A549 treated with Mapracorat at 1 μM for 4 hours (cell line): ENCODE data around the gene MED22. TPM values are rescaled to one million over a fixed set of nuclear protein-coding genes. Genes with fewer than 3 reads are reported as not detected.

Experiments used
- total RNA-seq: library from RNA; stranded (reverse); fragments of 200-300 nt; extraction: Qiagen RNA extraction; gene quantifications from 5 replicates; pipeline ENCODE4 v1.2.3, GENCODE V29; 2022

Gene MED22
- 20.7 to 33.2 TPM (median 30.3 TPM) in 5 replicates for total RNA-seq

DNA sequence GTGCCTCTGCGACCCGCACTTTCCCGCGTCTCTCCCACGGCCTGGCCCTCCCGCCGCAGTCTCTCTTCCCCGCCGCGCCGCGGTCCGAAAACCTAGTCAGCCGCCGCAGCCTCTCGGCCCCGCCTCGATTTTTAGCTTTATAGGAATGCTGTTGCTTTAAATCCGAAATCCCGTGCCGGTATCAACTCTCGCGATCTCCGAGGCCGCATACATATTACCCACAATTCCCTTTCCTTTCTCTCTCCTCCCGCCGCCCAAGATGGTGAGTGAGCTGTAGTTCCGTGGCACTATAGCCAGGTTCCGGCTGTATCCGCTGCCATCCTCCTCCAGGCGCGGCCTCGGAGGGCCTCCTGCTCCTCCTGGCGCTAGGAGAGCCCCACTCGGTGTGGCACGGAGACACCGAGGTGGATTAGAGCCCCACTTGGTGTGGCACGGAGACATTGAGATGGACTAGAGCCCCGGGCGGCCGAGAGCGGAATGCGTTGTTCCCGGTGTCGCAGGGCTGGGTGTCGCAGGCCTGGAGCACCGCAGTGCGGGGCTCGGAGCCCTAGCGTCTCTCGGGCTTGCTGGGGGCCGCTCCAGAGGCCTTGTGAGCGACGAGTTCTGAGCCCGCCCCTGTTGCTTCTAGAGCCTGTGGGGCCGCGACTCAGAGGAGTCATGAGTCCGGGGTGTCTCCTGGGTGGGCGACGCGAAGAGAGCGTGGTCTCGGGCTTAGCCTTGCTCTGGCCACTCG lies at the start of gene MED22, which contains the start of gene RPL7A:
MED22 (minus strand) TSS at position 147 of the 733 bp plus-strand sequence. CDS start 1,469 bp downstream, outside the sequence.
RPL7A (plus strand) TSS at position 234 of the 733 bp plus-strand sequence; CDS start at position 260, 26 bp downstream.

DNA sequence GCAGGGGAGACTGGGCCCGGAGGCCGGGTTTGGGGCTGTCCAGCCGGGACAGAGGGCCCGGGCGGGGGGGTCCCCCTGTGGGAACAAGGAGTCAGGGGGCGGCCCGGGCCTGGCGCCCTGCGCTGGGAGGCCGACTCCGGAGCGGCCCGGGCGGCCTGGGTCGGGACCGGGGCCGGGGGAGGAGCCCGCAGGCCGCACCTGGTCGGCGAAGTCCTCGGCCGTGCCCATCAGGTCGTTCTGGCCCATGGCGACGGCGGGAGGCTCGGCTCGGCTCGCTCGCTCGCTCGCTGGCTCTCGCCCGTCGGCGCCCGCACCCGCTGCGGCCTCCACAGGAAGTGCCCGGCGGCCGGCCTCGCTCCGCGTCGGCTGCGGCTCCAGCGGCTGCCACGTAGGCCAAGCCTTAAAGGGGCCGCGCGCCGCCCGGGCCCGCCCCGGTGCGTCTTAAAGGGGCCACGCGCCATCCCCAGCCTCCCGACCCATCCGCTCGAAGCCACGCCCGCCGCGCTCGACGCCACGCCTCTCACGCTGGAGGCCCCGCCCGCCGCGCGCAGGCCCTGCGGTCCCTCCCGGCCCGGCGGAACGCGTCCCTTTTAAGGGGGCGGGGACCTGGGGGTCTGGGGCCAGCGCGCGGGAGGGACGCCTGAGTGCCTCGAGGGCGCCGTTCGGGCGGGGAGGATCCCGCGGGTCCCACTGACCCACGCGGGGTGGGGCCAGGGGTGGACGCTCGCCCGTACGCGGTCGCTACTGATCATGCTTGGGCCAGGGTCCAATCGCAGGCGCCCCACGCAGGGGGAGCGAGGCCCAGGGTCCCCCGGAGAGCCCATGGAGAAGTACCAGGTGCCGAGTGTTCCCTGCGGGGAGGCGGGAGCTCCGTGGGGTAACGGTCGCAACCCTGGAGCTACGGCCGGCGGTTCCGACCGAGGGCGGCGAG lies 28.1 kb upstream of the MED22 start, which contains the start of the genes STKLD1 and SURF4:
STKLD1 (plus strand) TSS at position 643 of the 931 bp plus-strand sequence; CDS start at position 751, 108 bp downstream.
SURF4 (minus strand) TSS at position 337 of the 931 bp plus-strand sequence; CDS start at position 246, 91 bp downstream.

DNA sequence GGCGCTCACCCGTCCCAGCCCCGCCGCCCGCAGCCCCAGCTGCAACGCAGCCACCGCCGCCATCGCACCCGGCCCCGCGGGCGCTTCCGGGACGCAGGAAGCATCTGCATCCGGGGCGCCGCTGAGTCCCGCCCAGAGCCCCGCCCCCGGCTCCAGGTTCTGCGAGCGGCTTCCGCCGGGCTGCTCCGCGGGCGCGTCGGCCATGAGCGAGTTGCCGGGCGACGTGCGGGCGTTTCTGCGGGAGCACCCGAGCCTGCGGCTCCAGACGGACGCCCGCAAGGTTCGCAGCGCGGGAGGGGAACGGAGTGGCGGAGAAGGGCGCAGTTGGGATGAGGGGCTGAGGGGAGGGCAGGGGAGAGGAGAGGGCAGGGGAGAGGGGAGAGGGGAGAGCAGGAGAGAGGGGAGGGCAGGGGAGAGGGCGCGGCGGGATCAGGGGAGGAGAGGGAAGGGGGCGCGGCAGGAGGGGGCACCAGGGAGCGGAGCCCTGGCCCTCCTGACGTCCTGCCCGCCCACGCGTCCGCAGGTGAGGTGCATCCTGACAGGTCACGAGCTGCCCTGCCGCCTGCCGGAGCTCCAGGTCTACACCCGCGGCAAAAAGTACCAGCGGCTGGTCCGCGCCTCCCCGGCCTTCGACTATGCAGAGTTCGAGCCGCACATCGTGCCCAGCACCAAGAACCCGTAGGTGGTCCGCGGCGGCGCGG lies 8.6 kb upstream of the MED22 start, which contains the start of the genes SURF1 and SURF2:
SURF1 (minus strand) TSS at position 97 of the 701 bp plus-strand sequence; CDS start at position 63, 34 bp downstream.
SURF2 (plus strand) TSS at position 160 of the 701 bp plus-strand sequence; CDS start at position 203, 43 bp downstream.

DNA sequence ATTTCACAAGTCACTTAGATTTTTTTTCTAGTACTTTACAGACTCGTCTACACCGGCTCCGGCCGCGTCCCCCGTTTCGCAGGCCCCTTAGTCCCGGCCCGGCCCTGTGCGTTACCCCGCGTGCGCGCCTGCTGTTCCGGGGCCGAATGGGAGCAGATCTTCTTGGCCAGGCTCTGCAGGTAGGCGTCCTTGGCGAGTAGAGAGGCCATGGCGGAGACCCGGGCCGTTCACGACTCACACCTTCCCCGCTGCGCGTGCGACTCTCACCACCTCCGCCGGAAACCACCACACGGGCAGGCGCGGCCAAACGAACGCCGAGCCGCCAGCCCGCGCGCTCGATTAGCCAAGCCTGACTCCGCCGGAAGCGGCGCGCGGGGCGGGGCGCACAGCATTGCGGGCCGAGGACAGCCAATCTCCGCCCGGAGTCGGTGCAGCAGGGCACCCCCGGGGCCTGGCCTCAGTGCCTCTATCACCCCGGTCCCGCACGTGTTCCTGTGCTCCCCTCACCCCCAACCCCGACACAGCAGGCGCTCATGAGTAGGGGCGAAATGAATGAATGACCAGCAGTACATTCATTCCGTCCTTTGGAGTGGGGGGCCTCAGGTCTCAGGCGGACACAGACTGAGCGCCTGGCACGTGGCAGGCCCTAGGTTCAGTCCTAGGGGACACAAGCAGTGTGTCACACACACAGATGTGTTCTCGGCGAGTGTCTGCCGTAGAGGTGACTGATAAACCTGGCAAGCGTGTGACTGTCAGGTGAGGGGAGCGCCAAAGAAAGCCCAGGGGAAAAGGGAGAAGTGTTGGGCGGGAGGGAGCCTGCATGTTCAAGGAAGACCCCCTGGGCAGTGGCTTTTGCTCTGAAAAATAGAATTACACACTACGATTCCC lies 11.8 kb downstream of the MED22 start, which contains the start of gene SURF6:
SURF6 (minus strand) TSS at position 265 of the 888 bp plus-strand sequence; CDS start at position 209, 56 bp downstream.

Other genes starting within 250 kb of the MED22 start
- 21.9 to 32.7 TPM (median 28.9 TPM) in 5 replicates for gene RALGDS, start 226.9 kb downstream of the MED22 start, total RNA-seq
- 1.4 to 3.5 TPM (median 2.1 TPM) in 5 replicates for gene GBGT1, start 184.2 kb downstream of the MED22 start, total RNA-seq
- gene OBP2B, start 138.9 kb downstream of the MED22 start, total RNA-seq: not detected in 5 replicates
- not detected in 5 replicates for gene ABO, start 72.9 kb downstream of the MED22 start, total RNA-seq
- 19.3 to 31.1 TPM (median 26.5 TPM) in 5 replicates for gene SURF6, start 11.9 kb downstream of the MED22 start, total RNA-seq
- 3,324 to 3,521 TPM (median 3,436 TPM) in 5 replicates for gene RPL7A, start 87 bp upstream of the MED22 start, total RNA-seq
- 37.5 to 46.5 TPM (median 44.6 TPM) in 5 replicates for gene SURF1, start 8.4 kb upstream of the MED22 start, total RNA-seq
- gene SURF2, start 8.4 kb upstream of the MED22 start, total RNA-seq: 41.3 to 54.5 TPM (median 43.0 TPM) in 5 replicates
- 176 to 200 TPM (median 199 TPM) in 5 replicates for gene SURF4, start 27.9 kb upstream of the MED22 start, total RNA-seq
- 0.90 to 1.7 TPM (median 1.1 TPM) in 5 replicates for gene STKLD1, start 28.2 kb upstream of the MED22 start, total RNA-seq
- gene REXO4, start 69.9 kb upstream of the MED22 start, total RNA-seq: 29.6 to 38.4 TPM (median 33.0 TPM) in 5 replicates
- 0.42 to 0.64 TPM (median 0.49 TPM) in 5 replicates for gene ADAMTS13, start 74.2 kb upstream of the MED22 start, total RNA-seq
- 3.4 to 4.9 TPM (median 4.8 TPM) in 5 replicates for gene CACFD1, start 111.8 kb upstream of the MED22 start, total RNA-seq
- 13.2 to 22.2 TPM (median 21.4 TPM) in 5 replicates for gene SLC2A6, start 131.0 kb upstream of the MED22 start, total RNA-seq
- not detected in 5 replicates for gene MYMK, start 176.8 kb upstream of the MED22 start, total RNA-seq
- gene ADAMTSL2, start 186.6 kb upstream of the MED22 start, total RNA-seq: not detected in 5 replicates